ENCODE data around the gene CISD3. TPM values are rescaled to one million over a fixed set of nuclear protein-coding genes. Genes with fewer than 3 reads are reported as not detected.

CISD3 gene
- total and polyA plus RNA-seq, 4 donors: 4.5 to 152 (median 37.3) TPM

DNA sequence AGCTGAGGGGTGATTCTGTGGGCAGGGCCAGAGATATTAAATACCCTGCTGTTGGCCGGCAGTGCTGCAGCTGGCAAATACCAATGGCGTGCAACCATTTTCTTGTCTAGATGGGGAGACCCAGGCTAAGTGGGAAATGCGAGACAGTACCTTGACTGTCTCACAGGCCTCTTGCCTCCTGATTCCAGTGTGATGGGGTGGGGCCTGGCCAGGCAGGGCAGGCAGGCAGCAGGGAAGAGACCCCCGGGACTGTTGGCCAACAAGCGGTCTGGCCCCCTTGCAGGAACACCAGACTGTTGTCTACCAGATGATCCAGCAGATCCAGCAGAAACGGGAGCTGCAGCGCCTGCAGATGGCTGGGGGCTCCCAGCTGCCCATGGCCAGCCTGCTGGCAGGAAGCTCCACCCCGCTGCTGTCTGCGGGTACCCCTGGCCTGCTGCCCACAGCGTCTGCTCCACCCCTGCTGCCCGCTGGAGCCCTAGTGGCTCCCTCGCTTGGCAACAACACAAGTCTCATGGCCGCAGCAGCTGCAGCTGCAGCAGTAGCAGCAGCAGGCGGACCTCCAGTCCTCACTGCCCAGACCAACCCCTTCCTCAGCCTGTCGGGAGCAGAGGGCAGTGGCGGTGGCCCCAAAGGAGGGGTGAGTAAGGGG is 5.7 kb upstream of the CISD3 start:
- peaks cover 2 to 16% (median 6%) of the 10 kb centered on the region in 4 donors for H3K4me1 ChIP-seq (ENCODE audit: control insufficient read depth in 4 of 4, insufficient read depth in 4 of 4, low read length in 3 of 4)

DNA sequence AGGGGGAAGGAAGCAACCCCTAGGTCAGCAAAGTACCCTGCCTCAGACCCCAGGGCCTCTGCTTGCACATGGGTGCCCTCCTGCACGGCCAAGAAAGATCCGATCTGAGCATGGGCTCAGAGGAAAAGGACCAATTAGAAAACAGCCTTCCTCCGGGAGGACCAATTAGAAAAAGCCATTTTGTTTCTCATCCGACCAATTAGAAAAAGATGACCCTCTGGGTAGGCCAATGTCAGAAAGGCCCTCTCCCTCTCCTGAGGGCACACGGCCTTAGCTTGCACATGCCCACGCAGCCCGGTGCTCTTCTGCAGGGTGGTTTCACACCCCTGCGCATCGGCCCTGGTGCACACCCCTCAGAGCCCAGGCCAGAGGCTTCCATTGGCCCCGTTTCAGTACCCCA is 5.1 kb upstream of the CISD3 start:
- Histone ChIP-seq H3K9ac (ENCODE audit: low read depth in 1 of 2, low read length in 2 of 2) (no peak overlapping the region), H3K27ac (ENCODE audit: low read depth in 1 of 2, low read length in 2 of 2) (no peak overlapping the region), H3K27me3 (ENCODE audit: control insufficient read depth in 4 of 4, insufficient read depth in 4 of 4, low read length in 3 of 4) (no peaks in the 10 kb centered on the region), H3K9me3 (ENCODE audit: control insufficient read depth in 4 of 4, low read length in 3 of 4) (no peaks in the 10 kb centered on the region), H3K36me3 (ENCODE audit: control insufficient read depth in 4 of 4, insufficient read depth in 3 of 4, low read depth in 1 of 4, low read length in 3 of 4) (peaks cover 0 to 10% (median 5%) of the 10 kb centered on the region in 4 donors), H3K4me3 (ENCODE audit: low read depth in 1 of 3, low read length in 3 of 3) (no peak overlapping the region), H3K4me1 (ENCODE audit: control insufficient read depth in 4 of 4, insufficient read depth in 4 of 4, low read length in 3 of 4) (peaks cover 2 to 16% (median 7%) of the 10 kb centered on the region in 4 donors)
- DNase-seq (ENCODE audit: low spot score): no peak
- TF ChIP-seq HNF4G (IDR thresholded peaks at IDR 0.05) (no peak), EGR1 (IDR thresholded peaks at IDR 0.05; ENCODE audit: low read depth in 2 of 2) (no peak), RAD21 (IDR thresholded peaks at IDR 0.05) (no peak), RXRA (IDR thresholded peaks at IDR 0.05) (no peak), FOXA1 (IDR thresholded peaks at IDR 0.05) (no peak), TAF1 (conservative IDR thresholded peaks at IDR 0.05) (no peak), FOXA2 (IDR thresholded peaks at IDR 0.05) (no peak), GABPA (IDR thresholded peaks at IDR 0.05 in 1 of 2, conservative IDR thresholded peaks at IDR 0.05 in 1 of 2) (no peak), JUND (IDR thresholded peaks at IDR 0.05) (no peak), NR2F2 (IDR thresholded peaks at IDR 0.05) (no peak), HNF4A (conservative IDR thresholded peaks at IDR 0.05) (no peak), SP1 (IDR thresholded peaks at IDR 0.05) (no peak), YY1 (IDR thresholded peaks at IDR 0.05) (no peak)
- TF ChIP-seq, protein P1, sequence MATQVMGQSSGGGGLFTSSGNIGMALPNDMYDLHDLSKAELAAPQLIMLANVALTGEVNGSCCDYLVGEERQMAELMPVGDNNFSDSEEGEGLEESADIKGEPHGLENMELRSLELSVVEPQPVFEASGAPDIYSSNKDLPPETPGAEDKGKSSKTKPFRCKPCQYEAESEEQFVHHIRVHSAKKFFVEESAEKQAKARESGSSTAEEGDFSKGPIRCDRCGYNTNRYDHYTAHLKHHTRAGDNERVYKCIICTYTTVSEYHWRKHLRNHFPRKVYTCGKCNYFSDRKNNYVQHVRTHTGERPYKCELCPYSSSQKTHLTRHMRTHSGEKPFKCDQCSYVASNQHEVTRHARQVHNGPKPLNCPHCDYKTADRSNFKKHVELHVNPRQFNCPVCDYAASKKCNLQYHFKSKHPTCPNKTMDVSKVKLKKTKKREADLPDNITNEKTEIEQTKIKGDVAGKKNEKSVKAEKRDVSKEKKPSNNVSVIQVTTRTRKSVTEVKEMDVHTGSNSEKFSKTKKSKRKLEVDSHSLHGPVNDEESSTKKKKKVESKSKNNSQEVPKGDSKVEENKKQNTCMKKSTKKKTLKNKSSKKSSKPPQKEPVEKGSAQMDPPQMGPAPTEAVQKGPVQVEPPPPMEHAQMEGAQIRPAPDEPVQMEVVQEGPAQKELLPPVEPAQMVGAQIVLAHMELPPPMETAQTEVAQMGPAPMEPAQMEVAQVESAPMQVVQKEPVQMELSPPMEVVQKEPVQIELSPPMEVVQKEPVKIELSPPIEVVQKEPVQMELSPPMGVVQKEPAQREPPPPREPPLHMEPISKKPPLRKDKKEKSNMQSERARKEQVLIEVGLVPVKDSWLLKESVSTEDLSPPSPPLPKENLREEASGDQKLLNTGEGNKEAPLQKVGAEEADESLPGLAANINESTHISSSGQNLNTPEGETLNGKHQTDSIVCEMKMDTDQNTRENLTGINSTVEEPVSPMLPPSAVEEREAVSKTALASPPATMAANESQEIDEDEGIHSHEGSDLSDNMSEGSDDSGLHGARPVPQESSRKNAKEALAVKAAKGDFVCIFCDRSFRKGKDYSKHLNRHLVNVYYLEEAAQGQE (IDR thresholded peaks at IDR 0.05): no peak
- TF ChIP-seq, protein P2, sequence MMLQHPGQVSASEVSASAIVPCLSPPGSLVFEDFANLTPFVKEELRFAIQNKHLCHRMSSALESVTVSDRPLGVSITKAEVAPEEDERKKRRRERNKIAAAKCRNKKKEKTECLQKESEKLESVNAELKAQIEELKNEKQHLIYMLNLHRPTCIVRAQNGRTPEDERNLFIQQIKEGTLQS (IDR thresholded peaks at IDR 0.05): no peak
- TF ChIP-seq, protein P3, sequence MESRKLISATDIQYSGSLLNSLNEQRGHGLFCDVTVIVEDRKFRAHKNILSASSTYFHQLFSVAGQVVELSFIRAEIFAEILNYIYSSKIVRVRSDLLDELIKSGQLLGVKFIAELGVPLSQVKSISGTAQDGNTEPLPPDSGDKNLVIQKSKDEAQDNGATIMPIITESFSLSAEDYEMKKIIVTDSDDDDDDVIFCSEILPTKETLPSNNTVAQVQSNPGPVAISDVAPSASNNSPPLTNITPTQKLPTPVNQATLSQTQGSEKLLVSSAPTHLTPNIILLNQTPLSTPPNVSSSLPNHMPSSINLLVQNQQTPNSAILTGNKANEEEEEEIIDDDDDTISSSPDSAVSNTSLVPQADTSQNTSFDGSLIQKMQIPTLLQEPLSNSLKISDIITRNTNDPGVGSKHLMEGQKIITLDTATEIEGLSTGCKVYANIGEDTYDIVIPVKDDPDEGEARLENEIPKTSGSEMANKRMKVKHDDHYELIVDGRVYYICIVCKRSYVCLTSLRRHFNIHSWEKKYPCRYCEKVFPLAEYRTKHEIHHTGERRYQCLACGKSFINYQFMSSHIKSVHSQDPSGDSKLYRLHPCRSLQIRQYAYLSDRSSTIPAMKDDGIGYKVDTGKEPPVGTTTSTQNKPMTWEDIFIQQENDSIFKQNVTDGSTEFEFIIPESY (IDR thresholded peaks at IDR 0.05): no peak
- TF ChIP-seq, protein P4, sequence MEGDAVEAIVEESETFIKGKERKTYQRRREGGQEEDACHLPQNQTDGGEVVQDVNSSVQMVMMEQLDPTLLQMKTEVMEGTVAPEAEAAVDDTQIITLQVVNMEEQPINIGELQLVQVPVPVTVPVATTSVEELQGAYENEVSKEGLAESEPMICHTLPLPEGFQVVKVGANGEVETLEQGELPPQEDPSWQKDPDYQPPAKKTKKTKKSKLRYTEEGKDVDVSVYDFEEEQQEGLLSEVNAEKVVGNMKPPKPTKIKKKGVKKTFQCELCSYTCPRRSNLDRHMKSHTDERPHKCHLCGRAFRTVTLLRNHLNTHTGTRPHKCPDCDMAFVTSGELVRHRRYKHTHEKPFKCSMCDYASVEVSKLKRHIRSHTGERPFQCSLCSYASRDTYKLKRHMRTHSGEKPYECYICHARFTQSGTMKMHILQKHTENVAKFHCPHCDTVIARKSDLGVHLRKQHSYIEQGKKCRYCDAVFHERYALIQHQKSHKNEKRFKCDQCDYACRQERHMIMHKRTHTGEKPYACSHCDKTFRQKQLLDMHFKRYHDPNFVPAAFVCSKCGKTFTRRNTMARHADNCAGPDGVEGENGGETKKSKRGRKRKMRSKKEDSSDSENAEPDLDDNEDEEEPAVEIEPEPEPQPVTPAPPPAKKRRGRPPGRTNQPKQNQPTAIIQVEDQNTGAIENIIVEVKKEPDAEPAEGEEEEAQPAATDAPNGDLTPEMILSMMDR (IDR thresholded peaks at IDR 0.05; ENCODE audit: low read depth, low read length, missing input control): no peak
- WGBS: 84% methylated on average over 10 of the region's 10 CpGs

More for the DNA sequence above, 5.7 kb upstream of the CISD3 start:
- 71% methylated on average over 16 of the region's 16 CpGs for WGBS
- Histone ChIP-seq H3K27ac (ENCODE audit: low read depth in 1 of 2, low read length in 2 of 2) (no peak overlapping the region), H3K27me3 (ENCODE audit: control insufficient read depth in 4 of 4, insufficient read depth in 4 of 4, low read length in 3 of 4) (no peaks in the 10 kb centered on the region), H3K4me3 (ENCODE audit: low read depth in 1 of 3, low read length in 3 of 3) (no peak overlapping the region), H3K9ac (ENCODE audit: low read depth in 1 of 2, low read length in 2 of 2) (no peak overlapping the region), H3K36me3 (ENCODE audit: control insufficient read depth in 4 of 4, insufficient read depth in 3 of 4, low read depth in 1 of 4, low read length in 3 of 4) (peaks cover 0 to 10% (median 5%) of the 10 kb centered on the region in 4 donors), H3K9me3 (ENCODE audit: control insufficient read depth in 4 of 4, low read length in 3 of 4) (no peaks in the 10 kb centered on the region)
- no peak for DNase-seq (ENCODE audit: low spot score)
- TF ChIP-seq, protein P3 (IDR thresholded peaks at IDR 0.05): no peak
- no peak for TF ChIP-seq GABPA (IDR thresholded peaks at IDR 0.05 in 1 of 2, conservative IDR thresholded peaks at IDR 0.05 in 1 of 2)
- TF ChIP-seq, protein P4 (IDR thresholded peaks at IDR 0.05; ENCODE audit: low read depth, low read length, missing input control): no peak
- TF ChIP-seq HNF4G (IDR thresholded peaks at IDR 0.05): no peak

All from liver (tissue), 9 donors.